Trophoblast cell (in vitro differentiated cells and primary cell): ENCODE results near the gene PBRM1.

Experiments used
- DNase-seq, 2 donors: peaks; one replicate each; pipeline ENCODE4 v3.0.0-alpha.2; 2016
- H2AFZ ChIP-seq: 2 replicates; pipeline ENCODE4 v1.6.1; 2013; ENCODE audit warnings: low read length, moderate library complexity, mild to moderate bottlenecking; ENCODE audit not compliant: insufficient read depth, poor library complexity
- H2AK5ac ChIP-seq: 2 replicates; pipeline ENCODE4 v1.6.1; 2013; ENCODE audit warnings: mild to moderate bottlenecking, low read length
- H2BK120ac ChIP-seq: 2 replicates; pipeline ENCODE4 v1.6.1; 2013; ENCODE audit warnings: low read length, mild to moderate bottlenecking, moderate library complexity; ENCODE audit not compliant: insufficient read depth, poor library complexity
- H2BK12ac ChIP-seq: 2 replicates; pipeline ENCODE4 v1.6.1; 2013; ENCODE audit warnings: mild to moderate bottlenecking, low read length, moderate library complexity
- H2BK5ac ChIP-seq: 2 replicates; pipeline ENCODE4 v1.6.1; 2013; ENCODE audit warnings: low read length, low read depth, moderate library complexity, mild to moderate bottlenecking; ENCODE audit not compliant: poor library complexity
- H3K14ac ChIP-seq: 2 replicates; pipeline ENCODE4 v1.6.1; 2013; ENCODE audit warnings: mild to moderate bottlenecking, low read length
- H3K18ac ChIP-seq: 2 replicates; pipeline ENCODE4 v1.6.1; 2013; ENCODE audit warnings: mild to moderate bottlenecking, low read length
- H3K23ac ChIP-seq: 2 replicates; pipeline ENCODE4 v1.6.1; 2013; ENCODE audit warnings: low read length
- H3K27ac ChIP-seq: 2 replicates; pipeline ENCODE4 v1.5.1; 2013; ENCODE audit warnings: low read depth, mild to moderate bottlenecking, inconsistent platforms, low read length, moderate library complexity
- H3K27me3 ChIP-seq: 2 replicates; pipeline ENCODE4 v1.6.1; 2013; ENCODE audit warnings: inconsistent platforms, mild to moderate bottlenecking, low read length, moderate library complexity; ENCODE audit not compliant: insufficient read depth
- H3K36me3 ChIP-seq, 2 experiments: 1 replicate in 1 of 2; 2 replicates in 1 of 2; pipeline ENCODE4 v1.6.1; 2013; ENCODE audit warnings: low read length in 2 of 2, mild to moderate bottlenecking in 2 of 2, moderate library complexity in 1 of 2; ENCODE audit not compliant: insufficient read depth in 2 of 2, control insufficient read depth in 1 of 2
- H3K4ac ChIP-seq: 2 replicates; pipeline ENCODE4 v1.6.1; 2013; ENCODE audit warnings: low read depth, mild to moderate bottlenecking, low read length, moderate library complexity
- H3K4me1 ChIP-seq, 2 experiments: 1 replicate in 1 of 2; 2 replicates in 1 of 2; pipeline ENCODE4 v1.6.1; 2013; ENCODE audit warnings: low read length in 2 of 2, mild to moderate bottlenecking in 2 of 2, moderate library complexity in 1 of 2; ENCODE audit not compliant: insufficient read depth in 2 of 2, control insufficient read depth in 1 of 2
- H3K4me2 ChIP-seq: 2 replicates; pipeline ENCODE4 v1.6.1; 2013; ENCODE audit warnings: inconsistent platforms, mild to moderate bottlenecking, low read length, moderate library complexity
- H3K4me3 ChIP-seq: 2 replicates; pipeline ENCODE4 v1.5.1; 2013; ENCODE audit warnings: mild to moderate bottlenecking, low read depth, low read length, inconsistent platforms
- H3K79me1 ChIP-seq: one replicate; pipeline ENCODE4 v1.6.1; 2013; ENCODE audit warnings: low read length
- H3K79me2 ChIP-seq: 2 replicates; pipeline ENCODE4 v1.6.1; 2013; ENCODE audit warnings: low read length, mild to moderate bottlenecking; ENCODE audit not compliant: control insufficient read depth, insufficient read depth, poor library complexity
- H3K9ac ChIP-seq: 2 replicates; pipeline ENCODE4 v1.6.1; 2013; ENCODE audit warnings: mild to moderate bottlenecking, low read length
- H3K9me3 ChIP-seq: 2 replicates; pipeline ENCODE4 v1.6.1; 2013; ENCODE audit warnings: low read depth, mild to moderate bottlenecking, control low read depth, inconsistent platforms, low read length; ENCODE audit not compliant: insufficient read depth
- H4K12ac ChIP-seq: 2 replicates; pipeline ENCODE4 v1.6.1; 2013; ENCODE audit warnings: low read depth, mild to moderate bottlenecking, low read length, moderate library complexity
- H4K8ac ChIP-seq: 2 replicates; pipeline ENCODE4 v1.6.1; 2013; ENCODE audit warnings: low read depth, mild to moderate bottlenecking, low read length, moderate library complexity
- H4K91ac ChIP-seq: one replicate; pipeline ENCODE4 v1.6.1; 2013; ENCODE audit warnings: low read depth, mild to moderate bottlenecking, low read length, moderate library complexity
- WGBS: extraction: QIAGEN DNeasy Blood & Tissue Kit; methylation state at CpG from one replicate; pipeline ENCODE4 v1.1.7; 2013; ENCODE audit warnings: missing lambda C conversion rate; ENCODE audit not compliant: insufficient read length, insufficient coverage; ENCODE audit errors: extremely low coverage; 5-methylcytosine and 5-hydroxymethylcytosine counted together

Gene PBRM1

GRCh38 chr3:52660046-52660445 is 25.7 kb downstream of the PBRM1 start:
- H3K4me3 ChIP-seq, result no peak overlapping the region

GRCh38 chr3:52655895-52656294 is 29.8 kb downstream of the PBRM1 start:
- Histone ChIP-seq H3K18ac (no peak overlapping the region), H4K91ac (no peak overlapping the region), H3K79me2 (no peaks in the 10 kb centered on the region), H3K27ac (no peak overlapping the region), H3K4ac (no peak overlapping the region), H3K79me1 (no peaks in the 10 kb centered on the region), H3K4me2 (no peak overlapping the region), H2AFZ (no peak overlapping the region), H3K27me3 (no peaks in the 10 kb centered on the region), H2AK5ac (no peak overlapping the region), H3K36me3 (peaks cover 31 to 42% of the 10 kb centered on the region in 2 experiments), H3K14ac (no peak overlapping the region), H4K8ac (no peak overlapping the region), H3K9me3 (no peaks in the 10 kb centered on the region), H3K9ac (no peak overlapping the region), H2BK12ac (no peak overlapping the region), H3K4me1 (no peaks in the 10 kb centered on the region), H2BK120ac (no peak overlapping the region), H4K12ac (no peak overlapping the region), H2BK5ac (no peak overlapping the region), H3K4me3 (no peak overlapping the region), H3K23ac (no peak overlapping the region)
- WGBS, result no CpG with 5 or more reads among the region's 3 CpGs
- DNase-seq, result no peak

More at GRCh38 chr3:52660046-52660445, 25.7 kb downstream of the PBRM1 start:
- no peaks in the 10 kb centered on the region for H3K27me3 ChIP-seq
- H3K18ac ChIP-seq, result no peak overlapping the region
- no peak overlapping the region for H3K9ac ChIP-seq
- H3K23ac ChIP-seq, result no peak overlapping the region
- no peaks in the 10 kb centered on the region for H3K79me1 ChIP-seq
- no peak overlapping the region for H2BK5ac ChIP-seq
- no peak overlapping the region for H2AK5ac ChIP-seq
- no peak overlapping the region for H3K14ac ChIP-seq
- H3K4me1 ChIP-seq, result no peaks in the 10 kb centered on the region
- no CpG with 5 or more reads among the region's 3 CpGs for WGBS
- no peak overlapping the region for H4K8ac ChIP-seq
- H3K36me3 ChIP-seq, result peaks cover 25 to 34% of the 10 kb centered on the region in 2 experiments
- H4K12ac ChIP-seq, result no peak overlapping the region
- no peak overlapping the region for H4K91ac ChIP-seq
- H3K9me3 ChIP-seq, result no peaks in the 10 kb centered on the region
- H3K79me2 ChIP-seq, result no peaks in the 10 kb centered on the region
- H3K27ac ChIP-seq, result no peak overlapping the region
- H3K4me2 ChIP-seq, result no peak overlapping the region
- no peak overlapping the region for H2BK12ac ChIP-seq
- no peak overlapping the region for H3K4ac ChIP-seq
- DNase-seq, result no peak
- no peak overlapping the region for H2BK120ac ChIP-seq
- H2AFZ ChIP-seq, result no peak overlapping the region

DNA sequence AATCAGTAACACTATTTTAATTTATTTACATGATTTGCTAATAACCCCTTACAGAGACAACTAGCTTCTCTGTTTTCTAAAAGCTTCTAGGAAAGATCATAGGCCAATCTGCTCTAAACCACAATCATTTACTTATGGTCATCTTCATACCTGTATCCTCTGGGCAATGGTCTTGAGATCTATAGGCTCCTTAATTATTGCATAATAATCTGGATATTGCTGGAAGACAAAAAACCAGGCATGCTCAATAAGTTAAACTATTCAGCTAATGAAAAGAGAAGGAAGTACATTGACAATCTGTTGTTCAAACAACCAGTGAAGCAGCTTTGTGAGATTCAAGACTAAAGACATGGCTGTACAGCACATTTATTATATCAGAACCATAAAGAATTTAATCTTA is 34.1 kb downstream of the PBRM1 start:
- no peaks in the 10 kb centered on the region for H3K9me3 ChIP-seq
- no peak overlapping the region for H4K12ac ChIP-seq
- no peak overlapping the region for H3K18ac ChIP-seq
- no peak overlapping the region for H3K27ac ChIP-seq
- H3K4ac ChIP-seq, result no peak overlapping the region
- H4K91ac ChIP-seq, result no peak overlapping the region
- H2AK5ac ChIP-seq, result no peak overlapping the region
- peaks cover 24 to 32% of the 10 kb centered on the region in 2 experiments for H3K36me3 ChIP-seq
- H2BK5ac ChIP-seq, result no peak overlapping the region
- H3K14ac ChIP-seq, result no peak overlapping the region
- no peak overlapping the region for H2BK120ac ChIP-seq
- no peaks in the 10 kb centered on the region for H3K27me3 ChIP-seq
- no peak overlapping the region for H3K23ac ChIP-seq
- DNase-seq, result no peak
- H3K79me2 ChIP-seq, result no peaks in the 10 kb centered on the region
- no peak overlapping the region for H4K8ac ChIP-seq
- H3K9ac ChIP-seq, result no peak overlapping the region
- no peaks in the 10 kb centered on the region for H3K4me1 ChIP-seq
- H3K4me2 ChIP-seq, result no peak overlapping the region
- H2AFZ ChIP-seq, result no peak overlapping the region
- no peak overlapping the region for H2BK12ac ChIP-seq
- no peak overlapping the region for H3K4me3 ChIP-seq
- no peaks in the 10 kb centered on the region for H3K79me1 ChIP-seq

DNA sequence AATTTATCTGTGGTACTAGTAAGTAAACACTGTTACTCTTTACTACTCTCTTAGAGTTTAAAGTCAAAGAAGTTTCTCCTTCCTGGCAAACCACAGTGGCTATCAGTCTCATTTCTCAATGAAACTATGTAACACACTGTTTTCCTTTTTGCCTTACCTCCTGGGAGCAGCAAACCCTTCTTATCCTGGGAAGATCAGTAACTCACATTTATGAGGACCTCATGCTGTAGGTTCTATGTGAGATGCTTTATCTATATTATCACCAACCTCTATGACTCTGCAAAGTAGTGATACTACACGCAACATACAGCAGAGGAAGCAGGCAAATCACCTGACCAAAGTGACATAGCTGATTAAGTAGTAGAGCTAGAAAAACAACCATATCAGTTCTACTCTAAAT is 35.3 kb downstream of the PBRM1 start:
- H3K4me3 ChIP-seq, result no peak overlapping the region
- no peaks in the 10 kb centered on the region for H3K79me1 ChIP-seq
- WGBS, result no CpG with 5 or more reads among the region's 1 CpG
- no peak overlapping the region for H2AK5ac ChIP-seq
- H4K12ac ChIP-seq, result no peak overlapping the region
- no peaks in the 10 kb centered on the region for H3K9me3 ChIP-seq
- H3K18ac ChIP-seq, result no peak overlapping the region
- no peak overlapping the region for H3K4ac ChIP-seq
- H3K27ac ChIP-seq, result no peak overlapping the region
- no peak overlapping the region for H2BK120ac ChIP-seq
- H2AFZ ChIP-seq, result no peak overlapping the region
- H2BK12ac ChIP-seq, result no peak overlapping the region
- H3K4me1 ChIP-seq, result no peaks in the 10 kb centered on the region
- H3K27me3 ChIP-seq, result no peaks in the 10 kb centered on the region
- H2BK5ac ChIP-seq, result no peak overlapping the region
- H4K91ac ChIP-seq, result no peak overlapping the region
- H3K79me2 ChIP-seq, result no peaks in the 10 kb centered on the region
- no peak overlapping the region for H3K9ac ChIP-seq
- peaks cover 20 to 28% of the 10 kb centered on the region in 2 experiments for H3K36me3 ChIP-seq
- no peak overlapping the region for H4K8ac ChIP-seq
- no peak overlapping the region for H3K4me2 ChIP-seq
- H3K14ac ChIP-seq, result no peak overlapping the region
- DNase-seq, result peak; percentile 36 to 73
- no peak overlapping the region for H3K23ac ChIP-seq
